Frontal cortex (tissue), 4 donors: ENCODE data around the gene AGAP1. TPM values are rescaled to one million over a fixed set of nuclear protein-coding genes. Genes with fewer than 3 reads are reported as not detected.

Experiments used
- DNase-seq, 2 donors: peaks; one replicate each; pipeline ENCODE4 v3.0.0; 2012; ENCODE audit warnings: low spot score in 2 of 2
- FAIRE-seq: peaks from 2 replicates; lab custom pipeline; 2012; peaks lifted over from hg19 to GRCh38; lab: Jason Lieb, UNC
- total RNA-seq: library from RNA; depleted of rRNA; stranded (reverse); fragments of >200 nt; gene quantifications from one replicate; pipeline ENCODE4 v1.2.3, GENCODE V29; 2014
- donor health status: control.
- donor health status: control.
- donor health status: control.

Gene AGAP1
- total RNA-seq, 1 donor from 2014 or later: 27.3 TPM

- FAIRE-seq: no peak
- no peak for DNase-seq
These were observed 342.0 kb downstream of the AGAP1 start for GRCh38 chr2:235835810-235836209.

DNA sequence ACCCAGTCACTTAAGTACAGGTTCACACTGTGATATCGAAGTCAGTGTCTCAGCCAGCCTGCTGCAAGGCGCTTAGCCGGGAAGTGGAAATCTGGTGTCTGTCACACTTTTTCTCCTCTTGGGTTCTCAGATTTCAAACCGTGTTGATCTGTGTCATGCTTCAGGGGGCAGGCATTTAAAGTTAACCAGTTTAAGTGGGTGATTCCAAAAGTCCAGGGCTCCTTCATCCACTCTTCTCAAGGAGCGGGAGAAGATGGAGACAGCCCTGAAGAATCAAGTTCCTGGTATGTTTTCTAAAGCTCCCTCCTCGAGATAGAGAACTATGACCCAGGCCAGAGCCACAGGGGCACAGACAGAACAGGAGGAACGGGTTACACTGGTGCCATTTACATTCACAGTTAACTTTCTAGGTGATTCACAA, 342.7 kb downstream of the AGAP1 start:
- DNase-seq (no peak), FAIRE-seq (no peak)

- FAIRE-seq (no peak), DNase-seq (no peak)
These were observed 345.4 kb downstream of the AGAP1 start for GRCh38 chr2:235839226-235839625.

DNA sequence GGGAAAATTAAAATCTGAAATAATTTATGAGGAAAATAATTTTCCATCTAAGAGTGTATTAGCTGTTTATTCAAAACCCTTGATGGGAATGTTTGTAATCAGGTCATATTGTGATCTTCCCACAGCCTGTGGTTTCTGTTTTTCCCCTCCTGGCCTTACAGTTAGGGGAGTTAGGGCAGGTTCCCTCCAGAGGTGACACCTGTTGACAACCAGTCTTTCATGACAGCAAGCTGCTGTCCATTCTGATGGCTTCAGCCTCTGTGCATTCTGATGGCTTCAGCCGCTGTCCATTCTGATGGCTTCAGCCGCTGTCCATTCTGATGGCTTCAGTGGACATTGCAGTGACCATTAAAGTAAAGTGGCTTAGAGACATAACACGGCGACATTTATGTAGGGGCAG, 346.1 kb downstream of the AGAP1 start:
- FAIRE-seq (no peak), DNase-seq (no peak)

GRCh38 chr2:235841863-235842262, 348.0 kb downstream of the AGAP1 start:
- no peak for DNase-seq
- no peak for FAIRE-seq

GRCh38 chr2:235842941-235843340, 349.1 kb downstream of the AGAP1 start:
- FAIRE-seq (no peak), DNase-seq (no peak)

DNA sequence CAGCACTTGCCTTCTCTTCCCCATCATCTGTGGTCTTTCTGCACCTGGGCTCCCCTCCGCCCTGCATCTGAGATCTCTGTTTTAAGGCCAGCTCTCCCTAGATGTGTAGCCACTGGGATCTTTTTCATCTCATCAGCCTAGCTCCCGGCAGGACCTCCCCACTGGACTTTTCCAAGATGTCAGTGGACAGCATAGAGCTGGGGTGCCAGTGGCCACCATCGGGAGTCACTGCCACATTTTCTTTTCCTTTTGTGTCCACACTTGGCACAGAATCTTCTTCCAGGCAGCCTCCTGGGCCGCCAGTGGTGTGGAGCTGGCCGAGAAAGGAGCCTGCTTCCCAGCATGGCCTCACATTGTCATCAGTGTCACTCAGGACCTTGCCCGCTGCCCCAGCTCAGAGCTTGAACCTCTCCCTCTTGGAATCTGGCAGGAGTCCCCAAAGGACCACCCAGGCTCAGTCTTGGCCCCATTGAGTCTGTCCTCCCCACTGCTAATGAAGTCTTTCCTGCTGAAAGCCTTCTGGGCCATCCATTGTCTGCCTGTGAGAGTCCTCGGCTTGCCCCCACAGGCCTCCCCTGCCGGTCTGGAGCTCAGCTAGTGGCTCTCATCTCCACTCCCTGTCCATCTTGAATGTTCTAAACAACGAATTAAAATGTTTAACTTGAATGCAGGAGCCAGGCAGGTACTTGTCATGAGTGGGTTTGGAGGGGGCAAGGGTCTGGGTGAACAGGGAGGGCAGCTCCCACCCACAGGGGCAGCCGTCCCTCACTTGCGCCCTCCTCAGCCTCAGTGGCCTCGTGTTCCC, 349.9 kb downstream of the AGAP1 start:
- no peak for FAIRE-seq
- DNase-seq: no peak

DNA sequence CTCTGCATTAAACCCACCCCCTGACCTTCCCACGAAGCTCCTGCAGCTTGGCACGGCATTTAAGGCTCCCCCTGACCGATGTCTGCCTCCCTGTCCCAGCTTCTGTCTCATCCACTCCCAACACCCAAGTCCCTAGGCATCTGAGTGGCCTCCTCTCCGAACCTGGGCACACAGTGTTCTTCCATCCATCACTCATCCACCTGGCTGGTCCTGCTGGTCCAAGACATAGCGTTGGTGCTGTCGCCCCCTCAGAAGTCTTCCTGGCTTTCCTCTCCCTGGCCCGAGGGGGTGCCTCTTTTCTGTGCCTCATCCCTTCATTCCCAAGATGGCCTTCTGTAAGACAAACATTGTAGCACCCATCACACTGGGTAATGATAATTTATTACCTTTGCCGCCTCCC, 350.7 kb downstream of the AGAP1 start:
- no peak for FAIRE-seq
- no peak for DNase-seq

- no peak for DNase-seq
- FAIRE-seq: no peak
These were observed 351.4 kb downstream of the AGAP1 start for GRCh38 chr2:235845245-235845644.

GRCh38 chr2:235847576-235847975, 353.7 kb downstream of the AGAP1 start:
- DNase-seq: no peak
- no peak for FAIRE-seq

DNA sequence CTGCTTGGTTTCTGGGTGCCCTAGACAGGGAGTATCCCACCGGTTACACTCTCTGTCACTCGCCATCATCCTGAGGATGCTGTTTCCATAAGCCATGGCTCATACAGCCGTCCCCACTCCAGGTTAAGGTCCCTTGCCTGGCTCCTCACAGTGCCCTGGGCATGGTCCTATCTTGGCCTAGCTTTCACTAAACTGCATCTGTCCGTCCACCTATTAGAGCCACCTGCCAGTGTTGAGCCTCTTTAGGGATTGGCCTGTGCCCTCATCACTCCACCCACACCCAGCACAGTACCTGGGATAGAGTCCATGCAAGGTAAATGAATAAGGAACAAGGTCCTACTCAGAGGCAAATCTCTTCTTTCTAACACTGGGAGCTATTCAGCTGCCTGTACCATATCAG, 354.2 kb downstream of the AGAP1 start:
- DNase-seq (no peak), FAIRE-seq (no peak)

GRCh38 chr2:235848946-235849345, 355.1 kb downstream of the AGAP1 start:
- no peak for FAIRE-seq
- DNase-seq: no peak

DNA sequence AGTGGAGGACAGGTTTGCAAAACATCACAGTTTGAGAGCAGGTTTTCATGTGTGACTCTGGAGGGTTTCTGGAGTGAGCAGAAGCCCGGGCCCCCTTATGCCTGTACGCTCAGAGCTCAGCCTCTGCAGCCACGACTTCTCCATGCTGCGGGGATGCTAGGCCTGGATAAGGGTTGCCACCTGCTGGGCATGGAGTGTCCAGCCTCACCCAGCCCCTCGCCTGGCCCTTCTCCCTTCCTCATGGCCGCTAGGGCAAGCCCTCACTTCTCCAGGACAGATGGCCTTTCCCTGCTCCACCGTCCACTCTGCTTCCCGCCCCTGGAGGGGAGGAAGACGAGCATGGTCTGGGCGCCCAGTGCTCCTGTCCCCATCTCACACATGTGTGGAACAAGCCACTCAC, 355.6 kb downstream of the AGAP1 start:
- no peak for FAIRE-seq

DNA sequence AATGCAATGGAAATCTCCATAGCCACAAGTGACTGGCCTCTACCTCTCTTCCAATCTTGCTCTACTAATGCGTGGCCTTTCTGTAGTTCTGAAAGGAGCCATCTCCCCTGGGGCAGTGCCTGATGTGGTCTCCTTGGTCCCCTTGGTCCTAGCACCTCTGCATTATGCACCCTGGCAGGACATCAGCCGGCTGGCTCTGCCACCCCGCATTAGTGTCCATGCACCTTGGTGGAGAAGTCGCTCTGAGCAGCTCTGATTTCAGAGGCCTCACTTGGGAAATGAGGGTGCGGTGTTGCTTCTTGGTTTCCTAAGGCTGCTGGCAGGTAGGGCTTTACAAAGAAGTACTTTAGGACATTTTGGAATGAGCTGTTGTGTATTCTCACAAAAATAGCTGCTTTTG, 356.4 kb downstream of the AGAP1 start:
- FAIRE-seq (no peak), DNase-seq (no peak)

More for the DNA sequence above, 355.6 kb downstream of the AGAP1 start:
- no peak for DNase-seq

DNA sequence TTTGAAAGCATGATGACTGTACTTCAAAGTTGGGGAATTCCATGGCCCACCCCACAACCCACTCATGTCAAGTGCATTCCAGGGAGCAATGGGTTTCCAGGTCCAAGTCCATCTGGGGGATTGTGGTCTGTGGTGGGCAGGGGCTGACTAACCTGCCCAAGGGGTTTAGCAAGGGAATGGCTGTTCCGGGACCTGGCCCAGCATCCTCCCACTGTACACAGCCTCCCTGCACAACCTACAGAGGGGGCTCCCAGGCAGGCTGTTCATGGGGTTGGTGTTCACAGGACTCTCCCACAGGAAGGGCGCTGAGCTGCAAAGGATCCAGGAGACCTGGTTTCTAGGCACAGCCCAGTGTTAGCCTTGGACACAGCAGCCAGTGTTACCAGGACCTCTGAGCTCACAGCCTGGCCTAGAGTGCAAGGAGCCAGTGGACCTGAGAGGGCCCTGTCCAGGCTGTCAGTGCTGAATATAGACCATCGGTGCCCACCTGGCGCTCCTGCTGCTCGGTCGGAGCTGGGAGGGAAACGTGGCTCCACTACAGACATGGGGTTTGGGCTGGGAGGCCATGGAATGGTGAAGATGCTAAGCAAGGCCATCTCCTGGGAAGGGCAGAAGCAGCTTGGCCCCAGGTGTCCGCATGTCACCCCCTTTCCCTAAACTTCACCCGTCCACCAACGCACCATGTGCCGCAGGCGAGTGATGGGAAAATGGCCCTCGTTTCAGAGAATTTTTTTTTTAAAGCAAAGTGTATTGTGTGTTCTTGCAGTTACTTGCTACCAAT, 357.1 kb downstream of the AGAP1 start:
- DNase-seq (no peak), FAIRE-seq (no peak)

- DNase-seq (no peak), FAIRE-seq (no peak)
These were observed 358.1 kb downstream of the AGAP1 start for GRCh38 chr2:235851828-235852525.

- DNase-seq (no peak), FAIRE-seq (no peak)
These were observed 358.7 kb downstream of the AGAP1 start for GRCh38 chr2:235852526-235852920.

DNA sequence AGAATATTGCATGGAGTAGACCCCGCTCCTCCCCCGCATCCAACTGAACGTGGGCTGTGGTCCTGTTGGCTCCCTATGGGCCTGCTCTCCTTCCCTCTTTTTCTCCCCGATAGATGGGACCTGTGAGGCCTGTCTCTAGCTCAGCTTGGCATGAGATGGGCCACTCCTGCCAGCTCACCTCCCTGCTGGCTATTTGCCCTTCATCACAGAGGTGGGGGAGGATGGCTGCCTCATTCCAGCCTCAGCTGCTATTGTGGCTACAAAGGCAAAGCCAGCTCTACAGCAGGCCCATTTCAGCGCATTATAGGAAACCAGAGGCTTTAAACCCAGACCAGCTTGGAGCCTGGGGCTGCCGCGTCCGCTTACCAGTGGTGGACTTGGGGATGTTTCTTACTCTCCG, 360.4 kb downstream of the AGAP1 start:
- DNase-seq (no peak), FAIRE-seq (no peak)

GRCh38 chr2:235855011-235855410, 361.2 kb downstream of the AGAP1 start:
- DNase-seq (no peak), FAIRE-seq (no peak)

DNA sequence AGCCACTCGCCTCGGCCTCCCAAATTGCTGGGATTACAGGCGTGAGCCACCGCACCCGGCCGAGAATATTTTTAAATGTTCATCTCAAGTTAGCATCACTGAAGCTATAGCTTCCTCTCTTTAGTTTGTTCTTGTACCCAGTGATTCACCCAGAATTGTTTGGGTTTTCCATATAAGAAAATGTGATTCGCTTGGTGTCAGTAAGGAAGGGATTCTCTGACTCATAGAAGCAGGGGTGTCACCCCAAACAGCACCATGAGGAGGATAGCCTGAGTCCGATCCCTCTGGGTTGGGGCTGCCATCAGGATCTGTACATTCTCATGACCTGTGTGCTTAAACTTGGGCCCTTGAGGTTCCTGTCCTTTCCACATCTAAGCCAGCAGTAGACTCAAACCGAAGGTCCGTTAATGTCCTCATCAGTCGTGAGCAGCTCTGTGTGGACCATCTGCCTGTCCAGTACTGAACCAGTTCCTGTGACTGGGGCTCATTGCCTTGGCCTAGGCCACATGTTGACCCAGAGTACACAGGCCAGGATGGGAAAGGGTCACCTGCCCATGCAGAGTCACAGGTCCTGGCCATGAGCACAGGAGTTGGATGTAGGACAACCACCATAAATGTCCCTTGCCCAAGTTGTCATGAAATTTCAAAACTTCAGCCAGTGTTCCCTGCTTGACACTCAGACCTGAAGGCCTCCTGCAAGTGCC, 362.5 kb downstream of the AGAP1 start:
- DNase-seq (no peak), FAIRE-seq (no peak)
